Measurements from ENCODE around the gene SLC12A9. TPM values are rescaled to one million over a fixed set of nuclear protein-coding genes. Genes with fewer than 3 reads are reported as not detected.

The SLC12A9 gene
- total and polyA plus RNA-seq, 2 of the 8 experiments (the other 6 are each of a cell fraction or from before 2014, with no cell fraction given), result 31.4 to 40.1 TPM

GRCh38 chr7:100914208-100914878 lies 61.8 kb downstream of the SLC12A9 start (continued):
- TF ChIP-seq ATF2 (IDR thresholded peaks at IDR 0.05; ENCODE audit: low read length) (no peak), RBBP5 (IDR thresholded peaks at IDR 0.05; ENCODE audit: borderline replicate concordance, low read depth, low read length) (no peak)
